T-helper 2 cell (primary cell): ENCODE data around the gene PIP4K2B.

Experiments used
- DNase-seq, 5 experiments: peaks; one replicate each; pipeline versions ENCODE4 v3.0.0 to v3.0.0-alpha.2; 2012 to 2022

The PIP4K2B gene

GRCh38 chr17:38743556-38744171 is 55.7 kb downstream of the PIP4K2B start:
- no peak for DNase-seq

GRCh38 chr17:38742411-38743308 is 56.7 kb downstream of the PIP4K2B start:
- peak in 1 of 5 experiments; percentile 72 for DNase-seq

- DNase-seq = no peak
Measured at GRCh38 chr17:38741921-38742410, 57.4 kb downstream of the PIP4K2B start.

GRCh38 chr17:38741461-38741860 is 57.9 kb downstream of the PIP4K2B start:
- no peak for DNase-seq

- DNase-seq = no peak
Measured at GRCh38 chr17:38740806-38741205, 58.5 kb downstream of the PIP4K2B start.

- DNase-seq = no peak
Measured at GRCh38 chr17:38740044-38740443, 59.3 kb downstream of the PIP4K2B start.

- DNase-seq = no peak
Measured at GRCh38 chr17:38739305-38739704, 60.1 kb downstream of the PIP4K2B start.

GRCh38 chr17:38738686-38739085 is 60.7 kb downstream of the PIP4K2B start:
- DNase-seq = no peak

GRCh38 chr17:38738007-38738662 is 61.2 kb downstream of the PIP4K2B start:
- no peak for DNase-seq

- DNase-seq = peak; percentile 49 to 70 (median 63)
Measured at GRCh38 chr17:38735161-38735997, 64.0 kb downstream of the PIP4K2B start.

GRCh38 chr17:38733982-38734973 is 65.1 kb downstream of the PIP4K2B start:
- peak in 1 of 5 experiments; percentile 38 for DNase-seq

GRCh38 chr17:38733282-38733981 is 65.9 kb downstream of the PIP4K2B start:
- no peak for DNase-seq

- no peak for DNase-seq
Measured at GRCh38 chr17:38732376-38733281, 66.7 kb downstream of the PIP4K2B start.

- DNase-seq = no peak
Measured at GRCh38 chr17:38731526-38732294, 67.6 kb downstream of the PIP4K2B start.

- DNase-seq = peak in 1 of 5 experiments; percentile 50
Measured at GRCh38 chr17:38730526-38731379, 68.6 kb downstream of the PIP4K2B start.

GRCh38 chr17:38729886-38730525 is 69.3 kb downstream of the PIP4K2B start, which contains the start of gene CISD3:
TSS of gene CISD3 (plus strand) at chr17:38730341. CDS start at chr17:38730359, 18 bp downstream.
- DNase-seq = peak; percentile 70 to 95 (median 83)
